Prostate gland (tissue), 2 donors: ENCODE results near the gene RPP30.

ENCODE experiments used
- POLR2A ChIP-seq: fragments of 450-650 bp; IDR thresholded peaks from one replicate; pipeline ENCODE4 v1.6.1; 2016; ENCODE audit warnings: antibody characterized with exemption, mild to moderate bottlenecking
- TF ChIP-seq, protein P1 (sequence below), 4 experiments: fragments of 200-600 bp in 2 of 4; fragments of 450-650 bp in 2 of 4; sonication (generic) in 2 of 4; IDR thresholded peaks; 1 replicate in 3 of 4; 2 replicates in 1 of 4; pipeline ENCODE4 v1.5.1; 2016 to 2019; ENCODE audit warnings: antibody characterized with exemption in 4 of 4, mild to moderate bottlenecking in 2 of 4, moderate library complexity in 2 of 4

DNA sequence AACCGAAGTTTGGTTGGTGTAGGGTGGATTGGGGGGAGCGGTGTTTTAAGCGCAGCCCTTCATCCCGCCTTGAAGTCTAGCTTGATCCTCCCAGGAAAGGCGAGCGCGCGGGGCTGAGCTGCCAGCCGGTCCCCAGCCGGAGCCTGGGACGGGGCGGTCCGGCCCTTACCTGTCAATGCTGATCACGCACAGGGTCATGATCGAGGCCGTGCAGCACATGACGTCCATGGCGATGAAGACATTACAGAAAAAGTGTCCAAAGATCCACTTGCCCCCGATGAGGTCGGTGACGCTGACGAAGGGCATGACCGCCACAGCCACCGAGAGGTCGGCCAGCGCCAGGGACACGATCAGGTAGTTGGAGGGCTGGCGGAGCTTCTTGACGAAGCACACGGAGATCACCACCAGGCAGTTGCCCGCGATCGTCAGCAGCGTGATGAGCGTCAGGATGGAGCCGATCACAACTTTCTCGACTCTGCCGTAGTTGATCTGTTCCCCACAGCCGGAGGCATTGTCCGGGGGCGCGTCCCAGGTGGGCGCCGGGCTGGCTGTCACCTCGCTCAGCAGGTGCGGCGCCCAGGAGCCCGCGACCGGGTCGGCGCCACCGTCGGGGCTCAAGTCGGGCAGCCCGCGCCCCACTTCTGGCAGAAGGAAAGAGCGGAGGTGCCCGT, 14.7 kb upstream of the RPP30 start:
- TF ChIP-seq POLR2A, result no peak
- TF ChIP-seq, protein P1, sequence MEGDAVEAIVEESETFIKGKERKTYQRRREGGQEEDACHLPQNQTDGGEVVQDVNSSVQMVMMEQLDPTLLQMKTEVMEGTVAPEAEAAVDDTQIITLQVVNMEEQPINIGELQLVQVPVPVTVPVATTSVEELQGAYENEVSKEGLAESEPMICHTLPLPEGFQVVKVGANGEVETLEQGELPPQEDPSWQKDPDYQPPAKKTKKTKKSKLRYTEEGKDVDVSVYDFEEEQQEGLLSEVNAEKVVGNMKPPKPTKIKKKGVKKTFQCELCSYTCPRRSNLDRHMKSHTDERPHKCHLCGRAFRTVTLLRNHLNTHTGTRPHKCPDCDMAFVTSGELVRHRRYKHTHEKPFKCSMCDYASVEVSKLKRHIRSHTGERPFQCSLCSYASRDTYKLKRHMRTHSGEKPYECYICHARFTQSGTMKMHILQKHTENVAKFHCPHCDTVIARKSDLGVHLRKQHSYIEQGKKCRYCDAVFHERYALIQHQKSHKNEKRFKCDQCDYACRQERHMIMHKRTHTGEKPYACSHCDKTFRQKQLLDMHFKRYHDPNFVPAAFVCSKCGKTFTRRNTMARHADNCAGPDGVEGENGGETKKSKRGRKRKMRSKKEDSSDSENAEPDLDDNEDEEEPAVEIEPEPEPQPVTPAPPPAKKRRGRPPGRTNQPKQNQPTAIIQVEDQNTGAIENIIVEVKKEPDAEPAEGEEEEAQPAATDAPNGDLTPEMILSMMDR (IDR thresholded peaks at IDR 0.05), result no peak
